Activated CD4-positive, alpha-beta T cell treated with anti-CD3 and anti-CD28 coated beads, Interleukin-10, Interleukin-2, amounts not matched to agents 100 ng/mL and 50 ng/mL, durations not matched to agents 16 hours and 8 hours (primary cell): ENCODE results near the gene HECW1.
"Not testable (repeated sequence)": the region's sequence is repeated elsewhere in the genome, so short reads cannot be mapped to it uniquely, and the experiment has no call there.

Source experiments
- DNase-seq: peaks from one replicate; pipeline ENCODE4 v3.0.0-alpha.2; 2020

The HECW1 gene

GRCh38 chr7:43588477-43589132 lies 476.2 kb downstream of the HECW1 start:
- no peak for DNase-seq

GRCh38 chr7:43589133-43589478 lies 476.7 kb downstream of the HECW1 start:
- DNase-seq: no peak

- no peak for DNase-seq
Measured at GRCh38 chr7:43589728-43590127, 477.3 kb downstream of the HECW1 start.

GRCh38 chr7:43590862-43591557 lies 478.6 kb downstream of the HECW1 start:
- DNase-seq: peak; percentile 83

GRCh38 chr7:43591558-43592180 lies 479.2 kb downstream of the HECW1 start:
- DNase-seq: no peak

- no peak for DNase-seq
Measured at GRCh38 chr7:43592326-43592725, 479.9 kb downstream of the HECW1 start.

GRCh38 chr7:43593010-43593409 lies 480.6 kb downstream of the HECW1 start:
- no peak for DNase-seq

- no peak for DNase-seq
Measured at GRCh38 chr7:43594020-43594419, 481.6 kb downstream of the HECW1 start.

GRCh38 chr7:43596426-43596825 lies 484.0 kb downstream of the HECW1 start:
- not testable (repeated sequence) for DNase-seq

GRCh38 chr7:43600056-43600455 lies 487.6 kb downstream of the HECW1 start:
- DNase-seq: no peak

- no peak for DNase-seq
Measured at GRCh38 chr7:43602256-43602655, 489.8 kb downstream of the HECW1 start.

- no peak for DNase-seq
Measured at GRCh38 chr7:43604251-43604650, 491.8 kb downstream of the HECW1 start.

GRCh38 chr7:43609097-43609496 lies 496.6 kb downstream of the HECW1 start:
- no peak for DNase-seq

- DNase-seq: no peak
Measured at GRCh38 chr7:43612128-43612527, 499.7 kb downstream of the HECW1 start.

GRCh38 chr7:43612599-43613589 lies 500.4 kb downstream of the HECW1 start:
- peak; percentile 88 for DNase-seq
